Cardiac muscle cell (in vitro differentiated cells and primary cell): ENCODE data around the gene MRPL14. TPM values are rescaled to one million over a fixed set of nuclear protein-coding genes. Genes with fewer than 3 reads are reported as not detected.

Source experiments
- DNase-seq, 2 donors: peaks; one replicate each; pipeline versions ENCODE4 v3.0.0 to v3.0.0-alpha.2; 2010 to 2017; ENCODE audit warnings: low read depth in 1 of 2, low spot score in 1 of 2
- H3K27ac ChIP-seq: fragments of 200-600 bp; sonication (generic); 2 replicates; pipeline ENCODE4 v1.5.1; 2016
- H3K27me3 ChIP-seq: fragments of 200-600 bp; sonication (generic); 2 replicates; pipeline ENCODE4 v1.6.0; 2016; ENCODE audit warnings: control low read depth
- H3K36me3 ChIP-seq: fragments of 200-600 bp; sonication (generic); 2 replicates; pipeline ENCODE4 v1.5.1; 2016; ENCODE audit warnings: control low read depth
- H3K4me1 ChIP-seq: fragments of 200-600 bp; sonication (generic); 2 replicates; pipeline ENCODE4 v1.8.1; 2017; ENCODE audit warnings: low read depth, mild to moderate bottlenecking, mixed run types
- H3K4me3 ChIP-seq: fragments of 200-600 bp; sonication (generic); 2 replicates; pipeline ENCODE4 v1.5.1; 2016; ENCODE audit warnings: mild to moderate bottlenecking
- H3K9me3 ChIP-seq: fragments of 200-600 bp; sonication (generic); 2 replicates; pipeline ENCODE4 v1.5.1; 2017; ENCODE audit warnings: low read depth, mild to moderate bottlenecking, control low read depth
- polyA plus RNA-seq: library from polyadenylated mRNA; unstranded; fragments of >200 nt; fragmentation: Nextera tagmentation; extraction: Ambion mirVana; gene quantifications from 2 replicates; pipeline ENCODE4 v1.2.1, GENCODE V29; 2016
- total RNA-seq: library from RNA; depleted of rRNA; stranded (reverse); fragments of >200 nt; gene quantifications from 2 replicates; pipeline ENCODE4 v1.2.3, GENCODE V29; 2016
- TF ChIP-seq, protein P1 (sequence below): IDR thresholded peaks from 2 replicates; pipeline ENCODE4 v1.5.1; 2012; ENCODE audit warnings: low read depth, mild to moderate bottlenecking, low read length

MRPL14 gene
- total and polyA plus RNA-seq, 2 experiments from 2014 or later, result 78.8 to 130 TPM

DNA sequence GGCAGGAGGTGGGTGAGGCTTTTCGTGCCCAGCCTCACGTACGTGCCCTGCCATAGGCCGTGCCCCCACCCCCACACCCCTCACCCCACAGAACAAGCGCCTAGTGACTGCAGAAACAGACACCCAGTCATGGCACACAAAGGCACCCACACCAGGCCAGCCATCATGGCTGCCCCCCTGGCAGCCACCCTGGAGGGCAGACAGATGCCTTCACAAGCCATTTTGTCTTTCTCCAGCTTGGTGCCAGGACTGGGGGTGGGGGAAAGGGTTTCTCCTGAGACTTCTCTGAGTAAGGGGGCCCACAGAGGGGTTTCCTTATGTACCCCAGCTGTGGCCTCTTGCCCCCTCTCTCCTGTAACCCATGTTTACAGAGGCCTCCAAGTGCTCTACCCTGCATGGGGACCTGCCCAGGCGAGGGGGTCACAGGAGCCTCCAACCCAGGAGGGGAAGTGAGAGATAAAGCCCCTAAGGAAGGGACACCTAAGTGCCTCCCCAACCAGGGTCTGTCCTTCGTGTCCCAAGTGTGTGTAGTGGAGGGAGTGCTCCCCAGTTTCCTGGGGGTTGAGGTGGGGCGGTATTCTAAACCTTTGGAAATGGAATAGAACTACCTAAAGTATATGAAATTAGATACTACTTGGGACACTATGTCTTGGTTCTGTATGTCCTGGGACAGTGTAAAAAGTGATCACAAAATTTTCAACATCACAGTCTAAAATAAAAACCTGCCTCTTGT, 49.9 kb downstream of the MRPL14 start:
- H3K27me3 ChIP-seq, result no peaks in the 10 kb centered on the region
- TF ChIP-seq, protein P1, sequence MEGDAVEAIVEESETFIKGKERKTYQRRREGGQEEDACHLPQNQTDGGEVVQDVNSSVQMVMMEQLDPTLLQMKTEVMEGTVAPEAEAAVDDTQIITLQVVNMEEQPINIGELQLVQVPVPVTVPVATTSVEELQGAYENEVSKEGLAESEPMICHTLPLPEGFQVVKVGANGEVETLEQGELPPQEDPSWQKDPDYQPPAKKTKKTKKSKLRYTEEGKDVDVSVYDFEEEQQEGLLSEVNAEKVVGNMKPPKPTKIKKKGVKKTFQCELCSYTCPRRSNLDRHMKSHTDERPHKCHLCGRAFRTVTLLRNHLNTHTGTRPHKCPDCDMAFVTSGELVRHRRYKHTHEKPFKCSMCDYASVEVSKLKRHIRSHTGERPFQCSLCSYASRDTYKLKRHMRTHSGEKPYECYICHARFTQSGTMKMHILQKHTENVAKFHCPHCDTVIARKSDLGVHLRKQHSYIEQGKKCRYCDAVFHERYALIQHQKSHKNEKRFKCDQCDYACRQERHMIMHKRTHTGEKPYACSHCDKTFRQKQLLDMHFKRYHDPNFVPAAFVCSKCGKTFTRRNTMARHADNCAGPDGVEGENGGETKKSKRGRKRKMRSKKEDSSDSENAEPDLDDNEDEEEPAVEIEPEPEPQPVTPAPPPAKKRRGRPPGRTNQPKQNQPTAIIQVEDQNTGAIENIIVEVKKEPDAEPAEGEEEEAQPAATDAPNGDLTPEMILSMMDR, result no peak
- H3K27ac ChIP-seq, result peak overlapping the region; percentile 78
- H3K9me3 ChIP-seq, result no peaks in the 10 kb centered on the region
- no peaks in the 10 kb centered on the region for H3K36me3 ChIP-seq
- DNase-seq, result no peak
- H3K4me3 ChIP-seq, result no peak overlapping the region
- peaks cover 47% of the 10 kb centered on the region for H3K4me1 ChIP-seq

DNA sequence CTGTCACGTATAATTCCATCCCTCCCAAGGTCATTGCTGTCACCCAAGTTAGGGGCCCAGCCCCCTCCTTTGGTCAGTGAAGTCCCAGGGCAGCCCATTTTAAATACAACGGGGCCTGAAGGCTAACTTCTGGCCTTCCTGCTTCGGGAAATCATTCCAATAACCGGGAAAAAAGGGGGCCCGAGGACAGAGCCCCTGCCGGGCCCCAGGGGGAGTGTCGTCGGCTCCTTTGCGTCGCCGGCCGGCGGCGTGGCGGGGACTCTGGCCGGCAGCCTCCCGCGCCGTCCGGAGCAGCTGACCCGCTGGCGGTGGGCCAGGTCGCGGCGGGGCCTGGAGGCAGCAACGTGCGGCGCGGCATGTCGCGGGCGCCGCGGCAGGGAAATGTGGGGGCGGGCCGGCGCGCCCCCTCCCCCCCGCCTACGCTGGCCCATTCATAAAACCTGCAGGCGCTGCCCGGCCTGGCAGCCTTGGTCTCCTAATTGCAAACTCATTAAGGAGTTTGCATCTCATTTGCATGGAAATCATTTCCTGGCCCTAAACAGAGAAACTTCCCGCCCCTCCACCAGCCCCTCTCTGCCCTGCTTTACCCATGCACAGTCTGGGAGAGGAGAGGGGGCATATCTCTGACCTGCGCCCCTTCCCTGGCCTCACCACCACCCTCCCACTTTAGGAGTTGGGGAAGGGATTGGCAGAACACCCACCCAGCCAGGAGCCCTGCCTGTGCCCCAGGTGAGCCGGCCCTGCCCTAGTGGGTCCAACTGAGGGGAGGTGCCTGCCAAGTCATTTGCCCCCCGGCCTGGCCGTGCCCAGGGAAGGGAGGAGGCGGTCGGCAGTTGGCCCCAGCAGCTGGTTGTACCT, 50.7 kb downstream of the MRPL14 start:
- peak; percentile 49 to 82 for DNase-seq
- Histone ChIP-seq H3K27me3 (no peaks in the 10 kb centered on the region), H3K4me1 (peaks cover 48% of the 10 kb centered on the region)

DNA sequence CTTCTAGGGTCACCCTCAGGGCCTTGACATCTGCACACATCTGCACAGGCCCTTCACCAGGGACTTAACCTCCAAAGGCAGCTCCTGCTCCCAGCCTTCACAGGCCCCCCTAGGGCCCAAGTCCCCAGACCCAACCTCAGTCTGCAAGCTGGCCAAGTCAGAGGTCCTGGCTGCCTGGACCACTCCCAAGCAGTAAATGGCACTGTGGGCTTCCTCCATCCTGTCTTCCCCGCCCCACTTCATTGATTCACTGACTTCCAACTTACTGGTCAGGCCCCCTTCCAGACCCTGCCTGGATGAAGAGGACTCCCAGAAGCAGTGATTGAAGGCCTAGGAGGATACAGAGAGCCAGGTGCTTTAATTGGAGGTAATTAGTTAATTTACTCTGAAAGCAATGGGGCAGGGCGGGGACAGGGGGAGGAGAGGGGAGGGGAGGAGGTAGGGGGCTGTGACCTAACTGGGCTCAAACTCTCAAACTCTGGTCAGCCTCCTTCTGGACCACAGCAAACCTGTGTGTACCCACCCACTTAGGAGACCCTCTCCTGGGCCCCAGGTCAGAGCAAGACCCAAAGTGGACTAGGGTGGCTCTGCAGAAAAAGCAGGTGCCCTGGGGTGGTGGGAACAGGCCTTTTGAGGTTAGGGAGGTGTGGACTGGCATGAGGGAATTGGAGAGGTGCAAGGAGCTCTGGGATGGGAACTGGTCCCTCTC, 51.5 kb downstream of the MRPL14 start:
- H3K4me1 ChIP-seq, result peaks cover 48% of the 10 kb centered on the region
- H3K27ac ChIP-seq, result peak overlapping the region; percentile 78
- H3K4me3 ChIP-seq, result no peak overlapping the region
- no peaks in the 10 kb centered on the region for H3K36me3 ChIP-seq
- H3K9me3 ChIP-seq, result no peaks in the 10 kb centered on the region
- TF ChIP-seq, protein P1, result no peak
- no peaks in the 10 kb centered on the region for H3K27me3 ChIP-seq
- no peak for DNase-seq

More for the DNA sequence above, 50.7 kb downstream of the MRPL14 start:
- Histone ChIP-seq H3K27ac (peak overlapping the region; percentile 78), H3K4me3 (no peak overlapping the region), H3K36me3 (no peaks in the 10 kb centered on the region), H3K9me3 (no peaks in the 10 kb centered on the region)
- TF ChIP-seq, protein P1, result no peak

DNA sequence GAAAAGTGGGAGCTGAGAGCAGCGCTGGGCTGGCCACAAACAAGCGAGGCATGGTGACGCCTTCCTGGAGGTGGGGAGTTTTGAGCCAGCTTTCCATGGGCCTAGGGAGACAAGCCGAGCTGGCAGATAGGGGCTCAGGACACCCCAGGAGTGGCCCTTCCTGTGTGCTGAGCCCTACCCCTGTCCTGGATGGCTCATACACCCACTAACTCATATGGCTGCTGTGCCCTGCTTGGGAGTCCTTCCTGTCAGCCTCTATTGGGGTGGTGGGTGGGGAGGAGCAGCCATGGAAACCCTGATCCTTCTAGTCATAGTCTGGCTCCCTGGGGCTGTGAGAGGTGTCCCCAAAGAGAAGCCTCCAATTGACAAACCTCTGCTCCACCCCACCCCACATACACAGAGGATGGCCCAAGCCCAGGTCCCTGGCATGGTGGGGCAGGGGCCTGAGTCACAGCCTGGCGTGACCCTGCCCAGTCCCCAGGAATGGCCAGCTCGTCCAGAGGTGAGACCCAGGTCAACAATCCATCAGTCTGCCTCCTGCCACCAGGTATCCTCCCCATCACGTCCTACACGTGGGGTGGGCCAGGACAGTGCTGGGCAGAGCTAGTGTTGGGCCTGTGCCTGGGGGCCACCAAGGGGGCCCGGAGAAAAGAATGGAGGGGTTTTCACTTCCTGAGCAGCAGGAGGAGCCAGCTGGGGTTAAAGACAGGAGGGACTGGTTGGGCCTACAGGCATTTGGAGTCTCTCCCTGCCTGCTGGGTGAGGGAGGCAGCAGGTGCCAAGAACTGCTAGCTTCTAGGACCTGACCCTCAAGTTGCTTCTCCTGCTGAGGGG, 52.2 kb downstream of the MRPL14 start:
- H3K27ac ChIP-seq, result peak overlapping the region; percentile 78
- H3K4me3 ChIP-seq, result no peak overlapping the region
- H3K9me3 ChIP-seq, result no peaks in the 10 kb centered on the region
- DNase-seq, result no peak
- TF ChIP-seq, protein P1, result no peak
- H3K4me1 ChIP-seq, result peaks cover 48% of the 10 kb centered on the region
- no peaks in the 10 kb centered on the region for H3K36me3 ChIP-seq
- no peaks in the 10 kb centered on the region for H3K27me3 ChIP-seq

DNA sequence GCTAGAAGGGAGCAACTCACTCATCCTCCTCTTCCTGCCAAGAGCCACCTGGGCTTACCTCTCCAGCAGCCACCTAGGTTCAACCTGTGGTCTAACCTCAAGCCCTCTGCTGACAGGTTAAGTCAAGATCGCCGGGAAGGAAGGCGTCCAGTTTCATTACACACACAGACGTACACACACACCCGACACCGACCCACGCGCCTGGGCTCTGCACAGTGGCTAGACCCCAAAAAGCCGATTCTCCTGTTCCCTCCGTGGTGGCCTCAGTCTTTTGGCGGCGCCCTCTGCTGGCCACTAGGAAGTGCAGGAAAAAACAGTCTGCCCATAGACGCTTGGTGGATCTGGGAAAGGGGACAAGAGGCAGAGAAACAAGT, 52.8 kb downstream of the MRPL14 start:
- H3K4me1 ChIP-seq, result peaks cover 48% of the 10 kb centered on the region

More for the DNA sequence above, 52.8 kb downstream of the MRPL14 start:
- peak overlapping the region; percentile 84 for H3K27ac ChIP-seq
- no peaks in the 10 kb centered on the region for H3K36me3 ChIP-seq
- peak; percentile 87 to 89 for DNase-seq
- no peak overlapping the region for H3K4me3 ChIP-seq
- no peaks in the 10 kb centered on the region for H3K27me3 ChIP-seq
- TF ChIP-seq, protein P1, result peak; percentile 92
- H3K9me3 ChIP-seq, result no peaks in the 10 kb centered on the region
